Activated T-cell treated with anti-CD3 and anti-CD28 coated beads, Interleukin-2, amount 50 U/mL, for 24 hours (primary cell): ENCODE measurements around the gene PSMD9.

Experiments
- DNase-seq: peaks from one replicate; pipeline ENCODE4 v3.0.0-alpha.2; 2020
- H3K27ac Mint-ChIP-seq: 2 replicates; pipeline ENCODE4 v1.8.0; 2020; ENCODE audit warnings: mild to moderate bottlenecking, mixed read lengths
- H3K27me3 Mint-ChIP-seq: 2 replicates; pipeline ENCODE4 v1.8.0; 2020; ENCODE audit warnings: mixed read lengths
- H3K36me3 Mint-ChIP-seq: 2 replicates; pipeline ENCODE4 v1.8.0; 2020; ENCODE audit warnings: low read depth, mixed read lengths
- H3K4me1 Mint-ChIP-seq: 2 replicates; pipeline ENCODE4 v1.8.0; 2020; ENCODE audit warnings: low read depth, mixed read lengths
- H3K4me3 Mint-ChIP-seq: 2 replicates; pipeline ENCODE4 v1.8.0; 2020; ENCODE audit warnings: mild to moderate bottlenecking, moderate library complexity, mixed read lengths
- H3K9me3 Mint-ChIP-seq: 2 replicates; pipeline ENCODE4 v1.8.0; 2020; ENCODE audit warnings: mixed read lengths

Gene PSMD9

GRCh38 chr12:121966959-121967358, 78.4 kb downstream of the PSMD9 start:
- no peak for DNase-seq
- no peaks in the 10 kb centered on the region for H3K27me3 Mint-ChIP-seq
- peaks cover 1% of the 10 kb centered on the region for H3K9me3 Mint-ChIP-seq
- no peak overlapping the region for H3K4me3 Mint-ChIP-seq
- H3K27ac Mint-ChIP-seq = no peak overlapping the region
- no peaks in the 10 kb centered on the region for H3K4me1 Mint-ChIP-seq
- H3K36me3 Mint-ChIP-seq = no peaks in the 10 kb centered on the region
